ENCODE results near the gene MPP1.

DNA sequence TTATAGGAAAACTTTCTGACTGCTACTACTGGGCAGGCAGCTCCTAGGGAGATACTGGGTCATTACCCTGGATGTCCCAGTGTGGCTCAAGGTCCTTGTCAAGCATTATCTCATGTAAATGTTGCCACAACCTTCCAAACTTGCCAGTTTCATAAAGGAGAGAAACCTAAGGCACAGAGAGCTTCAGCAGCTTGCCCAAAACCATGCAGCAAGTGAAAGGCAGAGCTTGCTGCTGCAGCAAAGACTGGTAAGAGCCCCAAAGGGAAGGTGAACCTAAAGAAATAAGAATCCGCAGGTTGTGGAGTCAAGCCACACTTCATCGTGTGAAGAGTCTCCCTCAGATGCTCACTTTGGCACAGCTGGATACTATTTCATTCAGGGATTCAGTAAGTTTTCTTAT, 2.3 kb downstream of the MPP1 start:
- TF ChIP-seq POLR2AphosphoS5 (IDR thresholded peaks at IDR 0.05; ENCODE audit: low read depth), result no peak
- TF ChIP-seq, protein P1, sequence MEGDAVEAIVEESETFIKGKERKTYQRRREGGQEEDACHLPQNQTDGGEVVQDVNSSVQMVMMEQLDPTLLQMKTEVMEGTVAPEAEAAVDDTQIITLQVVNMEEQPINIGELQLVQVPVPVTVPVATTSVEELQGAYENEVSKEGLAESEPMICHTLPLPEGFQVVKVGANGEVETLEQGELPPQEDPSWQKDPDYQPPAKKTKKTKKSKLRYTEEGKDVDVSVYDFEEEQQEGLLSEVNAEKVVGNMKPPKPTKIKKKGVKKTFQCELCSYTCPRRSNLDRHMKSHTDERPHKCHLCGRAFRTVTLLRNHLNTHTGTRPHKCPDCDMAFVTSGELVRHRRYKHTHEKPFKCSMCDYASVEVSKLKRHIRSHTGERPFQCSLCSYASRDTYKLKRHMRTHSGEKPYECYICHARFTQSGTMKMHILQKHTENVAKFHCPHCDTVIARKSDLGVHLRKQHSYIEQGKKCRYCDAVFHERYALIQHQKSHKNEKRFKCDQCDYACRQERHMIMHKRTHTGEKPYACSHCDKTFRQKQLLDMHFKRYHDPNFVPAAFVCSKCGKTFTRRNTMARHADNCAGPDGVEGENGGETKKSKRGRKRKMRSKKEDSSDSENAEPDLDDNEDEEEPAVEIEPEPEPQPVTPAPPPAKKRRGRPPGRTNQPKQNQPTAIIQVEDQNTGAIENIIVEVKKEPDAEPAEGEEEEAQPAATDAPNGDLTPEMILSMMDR (IDR thresholded peaks at IDR 0.05; ENCODE audit: insufficient read depth, low read length), result no peak

All from HL-60 (cell line).